SK-N-SH treated with all-trans-retinoic acid at 6 μM for 48 hours (cell line): ENCODE results near the gene TOB2.

ENCODE experiments used
- ATAC-seq: fragments of 200-7000 bp; cut with Tn5 transposase; 3 replicates; pipeline ENCODE4 v1.9.1; 2020; ENCODE audit warnings: mild to moderate bottlenecking, moderate library complexity
- ARNTL ChIP-seq: fragments of 450-650 bp; formaldehyde crosslinking; IDR thresholded peaks from 2 replicates; pipeline ENCODE4 v1.5.0; 2020; ENCODE audit warnings: low read depth, mild to moderate bottlenecking, moderate library complexity, borderline replicate concordance
- BACH2 ChIP-seq: fragments of 250-450 bp; sonication (Bioruptor Pico); IDR thresholded peaks from 2 replicates; pipeline ENCODE4 v1.9.0; 2021; ENCODE audit warnings: mild to moderate bottlenecking, borderline replicate concordance
- ESRRG ChIP-seq: fragments of 250-450 bp; sonication (Bioruptor Pico); IDR thresholded peaks from 2 replicates; pipeline ENCODE4 v1.6.1; 2021; ENCODE audit warnings: mild to moderate bottlenecking
- ISL1 ChIP-seq: fragments of 250-450 bp; sonication (Bioruptor Pico); IDR thresholded peaks from 2 replicates; pipeline ENCODE4 v2.1.2; 2022; ENCODE audit warnings: mild to moderate bottlenecking, moderate library complexity
- OSR1 ChIP-seq: fragments of 250-450 bp; sonication (Bioruptor Pico); IDR thresholded peaks from 2 replicates; pipeline ENCODE4 v1.8.0; 2022; ENCODE audit warnings: moderate library complexity, mild to moderate bottlenecking, inconsistent platforms
- PPARA ChIP-seq: fragments of 250-450 bp; sonication (Bioruptor Pico); IDR thresholded peaks from 2 replicates; pipeline ENCODE4 v1.5.0; 2020; ENCODE audit warnings: mild to moderate bottlenecking, borderline replicate concordance
- RARB ChIP-seq: fragments of 250-450 bp; sonication (Bioruptor Pico); IDR thresholded peaks from 2 replicates; pipeline ENCODE4 v1.8.0; 2021; ENCODE audit warnings: mild to moderate bottlenecking, moderate library complexity
- SNAI2 ChIP-seq: fragments of 250-450 bp; sonication (Bioruptor Pico); IDR thresholded peaks from 2 replicates; pipeline ENCODE4 v1.5.0; 2020; ENCODE audit warnings: mild to moderate bottlenecking, moderate library complexity
- TCF4 ChIP-seq: fragments of 250-450 bp; sonication (Bioruptor Pico); IDR thresholded peaks from 2 replicates; pipeline ENCODE4 v1.8.0; 2021; ENCODE audit warnings: mild to moderate bottlenecking, moderate library complexity, borderline replicate concordance
- TOX ChIP-seq: fragments of 250-450 bp; sonication (Bioruptor Pico); IDR thresholded peaks from 2 replicates; pipeline ENCODE4 v1.8.0; 2021; ENCODE audit warnings: mild to moderate bottlenecking, moderate library complexity, borderline replicate concordance
- ZC3H10 ChIP-seq: fragments of 250-450 bp; sonication (Bioruptor Pico); IDR thresholded peaks from 2 replicates; pipeline ENCODE4 v1.5.1; 2021; ENCODE audit warnings: mild to moderate bottlenecking, moderate library complexity
- ZFP3 ChIP-seq: fragments of 250-450 bp; sonication (Bioruptor Pico); IDR thresholded peaks from 2 replicates; pipeline ENCODE4 v1.5.0; 2020; ENCODE audit warnings: mild to moderate bottlenecking, moderate library complexity
- ZFP30 ChIP-seq: fragments of 450-650 bp; formaldehyde crosslinking; IDR thresholded peaks from 2 replicates; pipeline ENCODE4 v1.5.0; 2022; ENCODE audit warnings: mild to moderate bottlenecking, moderate library complexity
- ZNF565 ChIP-seq: fragments of 450-650 bp; formaldehyde crosslinking; conservative IDR thresholded peaks from 2 replicates; pipeline ENCODE4 v1.5.0; 2020; ENCODE audit warnings: low read depth, mild to moderate bottlenecking, moderate library complexity
- ZNF70 ChIP-seq: fragments of 450-650 bp; formaldehyde crosslinking; IDR thresholded peaks from 2 replicates; pipeline ENCODE4 v1.5.0; 2020; ENCODE audit warnings: mild to moderate bottlenecking, moderate library complexity
- TF ChIP-seq, protein P1 (sequence below): fragments of 250-450 bp; sonication (Bioruptor Pico); IDR thresholded peaks from 2 replicates; pipeline ENCODE4 v1.5.1; 2021; ENCODE audit warnings: mild to moderate bottlenecking, moderate library complexity
- TF ChIP-seq, protein P2 (sequence below): fragments of 250-450 bp; sonication (Bioruptor Pico); IDR thresholded peaks from 2 replicates; pipeline ENCODE4 v1.8.0; 2021; ENCODE audit warnings: low read depth, mild to moderate bottlenecking, moderate library complexity, borderline replicate concordance
- TF ChIP-seq, protein P3 (sequence below): fragments of 250-450 bp; sonication (Bioruptor Pico); IDR thresholded peaks from 2 replicates; pipeline ENCODE4 v1.5.0; 2020; ENCODE audit warnings: mild to moderate bottlenecking, moderate library complexity
- TF ChIP-seq, protein P4 (sequence below): fragments of 250-450 bp; sonication (Bioruptor Pico); IDR thresholded peaks from 2 replicates; pipeline ENCODE4 v1.8.0; 2020; ENCODE audit warnings: mild to moderate bottlenecking, moderate library complexity, borderline replicate concordance
- TF ChIP-seq, protein P5 (sequence below): fragments of 250-450 bp; sonication (Bioruptor Pico); IDR thresholded peaks from 2 replicates; pipeline ENCODE4 v1.5.1; 2020; ENCODE audit warnings: low read depth, mild to moderate bottlenecking, moderate library complexity

The TOB2 gene

DNA sequence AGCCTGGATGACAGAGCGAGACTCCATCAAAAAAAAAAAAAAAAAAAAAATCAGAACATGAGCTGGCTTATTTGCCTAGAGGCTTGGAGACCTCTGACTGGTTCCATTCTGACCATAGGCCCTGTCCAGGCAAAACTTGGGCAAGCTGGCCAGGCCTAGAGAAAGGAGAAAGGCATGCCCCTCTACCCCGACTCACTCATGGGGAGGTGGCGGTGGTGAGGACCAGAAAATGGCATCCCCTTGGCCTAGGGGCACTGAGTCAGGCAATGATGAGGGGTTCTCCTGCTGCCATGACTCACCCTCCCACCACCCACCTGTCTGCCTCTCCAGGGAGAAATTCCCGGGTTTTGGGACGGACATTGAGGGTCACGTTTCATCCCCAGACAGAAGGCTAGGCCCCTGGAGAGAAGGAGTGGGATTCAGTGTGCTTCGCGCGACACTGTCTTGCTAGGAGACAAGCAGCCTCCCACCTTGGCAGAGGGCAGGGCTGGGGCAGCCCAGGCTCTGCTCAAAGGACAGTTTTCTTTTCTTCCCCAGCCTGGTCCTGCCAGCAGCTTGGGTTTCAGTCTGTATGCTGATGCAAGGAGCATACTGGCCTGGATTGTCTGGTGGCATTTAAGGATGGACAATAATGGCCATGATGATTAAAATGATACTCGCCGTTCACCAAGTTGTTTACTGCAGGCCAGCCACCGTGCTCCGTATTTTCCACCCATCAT lies 17.2 kb downstream of the TOB2 start (continued):
- TF ChIP-seq, protein P1, sequence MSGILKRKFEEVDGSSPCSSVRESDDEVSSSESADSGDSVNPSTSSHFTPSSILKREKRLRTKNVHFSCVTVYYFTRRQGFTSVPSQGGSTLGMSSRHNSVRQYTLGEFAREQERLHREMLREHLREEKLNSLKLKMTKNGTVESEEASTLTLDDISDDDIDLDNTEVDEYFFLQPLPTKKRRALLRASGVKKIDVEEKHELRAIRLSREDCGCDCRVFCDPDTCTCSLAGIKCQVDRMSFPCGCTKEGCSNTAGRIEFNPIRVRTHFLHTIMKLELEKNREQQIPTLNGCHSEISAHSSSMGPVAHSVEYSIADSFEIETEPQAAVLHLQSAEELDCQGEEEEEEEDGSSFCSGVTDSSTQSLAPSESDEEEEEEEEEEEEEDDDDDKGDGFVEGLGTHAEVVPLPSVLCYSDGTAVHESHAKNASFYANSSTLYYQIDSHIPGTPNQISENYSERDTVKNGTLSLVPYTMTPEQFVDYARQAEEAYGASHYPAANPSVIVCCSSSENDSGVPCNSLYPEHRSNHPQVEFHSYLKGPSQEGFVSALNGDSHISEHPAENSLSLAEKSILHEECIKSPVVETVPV (CRISPR knock-in tag): no peak
- no peak for TF ChIP-seq ZFP3 (CRISPR knock-in tag)
- no peak for TF ChIP-seq ISL1
- TF ChIP-seq, protein P2, sequence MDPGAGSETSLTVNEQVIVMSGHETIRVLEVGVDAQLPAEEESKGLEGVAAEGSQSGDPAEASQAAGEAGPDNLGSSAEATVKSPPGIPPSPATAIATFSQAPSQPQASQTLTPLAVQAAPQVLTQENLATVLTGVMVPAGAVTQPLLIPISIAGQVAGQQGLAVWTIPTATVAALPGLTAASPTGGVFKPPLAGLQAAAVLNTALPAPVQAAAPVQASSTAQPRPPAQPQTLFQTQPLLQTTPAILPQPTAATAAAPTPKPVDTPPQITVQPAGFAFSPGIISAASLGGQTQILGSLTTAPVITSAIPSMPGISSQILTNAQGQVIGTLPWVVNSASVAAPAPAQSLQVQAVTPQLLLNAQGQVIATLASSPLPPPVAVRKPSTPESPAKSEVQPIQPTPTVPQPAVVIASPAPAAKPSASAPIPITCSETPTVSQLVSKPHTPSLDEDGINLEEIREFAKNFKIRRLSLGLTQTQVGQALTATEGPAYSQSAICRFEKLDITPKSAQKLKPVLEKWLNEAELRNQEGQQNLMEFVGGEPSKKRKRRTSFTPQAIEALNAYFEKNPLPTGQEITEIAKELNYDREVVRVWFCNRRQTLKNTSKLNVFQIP (CRISPR knock-in tag): no peak
- TF ChIP-seq ESRRG (CRISPR knock-in tag): no peak
- TF ChIP-seq SNAI2 (CRISPR knock-in tag): no peak

DNA sequence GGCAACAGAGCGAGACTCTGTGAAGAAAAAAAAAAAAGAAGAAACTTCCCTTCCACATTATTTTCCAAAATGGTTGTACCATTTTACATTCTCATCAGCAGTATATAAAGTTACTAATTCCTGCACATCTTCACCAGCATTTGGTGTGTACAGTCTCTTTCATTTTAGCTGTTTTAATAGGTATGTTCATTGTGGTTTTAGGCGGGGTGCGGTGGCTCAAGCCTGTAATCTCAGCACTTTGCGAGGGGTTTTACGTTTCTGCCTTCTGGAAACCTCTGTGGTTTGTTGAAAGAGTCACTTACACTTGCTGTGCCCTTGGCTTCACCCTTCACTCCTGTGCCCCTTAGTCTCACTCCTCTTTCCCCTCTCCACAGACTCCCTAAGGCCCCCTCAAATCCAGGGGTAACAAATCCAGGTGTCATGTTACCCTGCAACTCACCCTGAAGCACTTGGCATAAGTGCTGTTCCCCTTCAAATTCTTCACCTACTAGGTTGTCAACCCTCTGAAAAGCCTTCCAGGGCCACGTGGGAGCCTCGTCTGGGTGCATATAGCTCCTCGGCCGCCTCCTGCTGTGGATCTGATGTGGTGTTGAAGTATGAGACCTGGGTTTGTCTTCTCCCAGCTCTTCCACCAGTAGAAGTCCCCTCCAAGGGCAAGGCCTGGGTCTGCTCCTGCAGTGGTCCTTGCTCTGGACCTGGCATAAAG lies 20.8 kb downstream of the TOB2 start:
- TF ChIP-seq ARNTL (no peak), ISL1 (no peak), ESRRG (CRISPR knock-in tag) (no peak), PPARA (CRISPR knock-in tag) (no peak), ZNF70 (CRISPR knock-in tag) (no peak), ZC3H10 (no peak), TCF4 (CRISPR knock-in tag) (no peak), ZFP30 (CRISPR knock-in tag) (no peak), SNAI2 (CRISPR knock-in tag) (no peak)
- TF ChIP-seq, protein P3, sequence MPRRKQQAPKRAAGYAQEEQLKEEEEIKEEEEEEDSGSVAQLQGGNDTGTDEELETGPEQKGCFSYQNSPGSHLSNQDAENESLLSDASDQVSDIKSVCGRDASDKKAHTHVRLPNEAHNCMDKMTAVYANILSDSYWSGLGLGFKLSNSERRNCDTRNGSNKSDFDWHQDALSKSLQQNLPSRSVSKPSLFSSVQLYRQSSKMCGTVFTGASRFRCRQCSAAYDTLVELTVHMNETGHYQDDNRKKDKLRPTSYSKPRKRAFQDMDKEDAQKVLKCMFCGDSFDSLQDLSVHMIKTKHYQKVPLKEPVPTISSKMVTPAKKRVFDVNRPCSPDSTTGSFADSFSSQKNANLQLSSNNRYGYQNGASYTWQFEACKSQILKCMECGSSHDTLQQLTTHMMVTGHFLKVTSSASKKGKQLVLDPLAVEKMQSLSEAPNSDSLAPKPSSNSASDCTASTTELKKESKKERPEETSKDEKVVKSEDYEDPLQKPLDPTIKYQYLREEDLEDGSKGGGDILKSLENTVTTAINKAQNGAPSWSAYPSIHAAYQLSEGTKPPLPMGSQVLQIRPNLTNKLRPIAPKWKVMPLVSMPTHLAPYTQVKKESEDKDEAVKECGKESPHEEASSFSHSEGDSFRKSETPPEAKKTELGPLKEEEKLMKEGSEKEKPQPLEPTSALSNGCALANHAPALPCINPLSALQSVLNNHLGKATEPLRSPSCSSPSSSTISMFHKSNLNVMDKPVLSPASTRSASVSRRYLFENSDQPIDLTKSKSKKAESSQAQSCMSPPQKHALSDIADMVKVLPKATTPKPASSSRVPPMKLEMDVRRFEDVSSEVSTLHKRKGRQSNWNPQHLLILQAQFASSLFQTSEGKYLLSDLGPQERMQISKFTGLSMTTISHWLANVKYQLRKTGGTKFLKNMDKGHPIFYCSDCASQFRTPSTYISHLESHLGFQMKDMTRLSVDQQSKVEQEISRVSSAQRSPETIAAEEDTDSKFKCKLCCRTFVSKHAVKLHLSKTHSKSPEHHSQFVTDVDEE (CRISPR knock-in tag): no peak
- TF ChIP-seq, protein P4, sequence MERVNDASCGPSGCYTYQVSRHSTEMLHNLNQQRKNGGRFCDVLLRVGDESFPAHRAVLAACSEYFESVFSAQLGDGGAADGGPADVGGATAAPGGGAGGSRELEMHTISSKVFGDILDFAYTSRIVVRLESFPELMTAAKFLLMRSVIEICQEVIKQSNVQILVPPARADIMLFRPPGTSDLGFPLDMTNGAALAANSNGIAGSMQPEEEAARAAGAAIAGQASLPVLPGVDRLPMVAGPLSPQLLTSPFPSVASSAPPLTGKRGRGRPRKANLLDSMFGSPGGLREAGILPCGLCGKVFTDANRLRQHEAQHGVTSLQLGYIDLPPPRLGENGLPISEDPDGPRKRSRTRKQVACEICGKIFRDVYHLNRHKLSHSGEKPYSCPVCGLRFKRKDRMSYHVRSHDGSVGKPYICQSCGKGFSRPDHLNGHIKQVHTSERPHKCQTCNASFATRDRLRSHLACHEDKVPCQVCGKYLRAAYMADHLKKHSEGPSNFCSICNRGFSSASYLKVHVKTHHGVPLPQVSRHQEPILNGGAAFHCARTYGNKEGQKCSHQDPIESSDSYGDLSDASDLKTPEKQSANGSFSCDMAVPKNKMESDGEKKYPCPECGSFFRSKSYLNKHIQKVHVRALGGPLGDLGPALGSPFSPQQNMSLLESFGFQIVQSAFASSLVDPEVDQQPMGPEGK (CRISPR knock-in tag): no peak
- TF ChIP-seq, all 23 proteins: peak for 0
- no peak for ATAC-seq

DNA sequence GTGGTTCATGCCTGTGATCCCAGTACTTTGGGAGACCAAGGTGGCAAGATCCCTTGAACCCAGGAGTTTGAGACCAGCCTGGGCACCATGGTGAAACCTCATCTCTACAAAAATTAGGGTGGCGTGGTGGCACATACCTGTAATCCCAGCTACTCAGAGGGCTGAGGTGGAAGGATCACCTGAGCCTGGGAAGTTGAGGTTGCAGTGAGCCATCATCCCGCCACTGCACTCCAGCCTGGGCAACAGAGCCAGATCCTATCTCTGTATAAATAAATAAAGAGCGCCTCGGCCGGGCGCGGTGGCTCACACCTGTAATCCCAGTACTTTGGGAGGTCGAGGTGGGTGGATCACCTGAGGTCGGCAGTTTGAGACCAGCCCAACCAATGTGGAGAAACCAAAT lies 27.9 kb downstream of the TOB2 start:
- no peak for ATAC-seq
- TF ChIP-seq TCF4 (CRISPR knock-in tag) (no peak), ESRRG (CRISPR knock-in tag) (no peak), TOX (no peak), ZC3H10 (no peak), PPARA (CRISPR knock-in tag) (no peak), OSR1 (no peak), RARB (CRISPR knock-in tag) (no peak), BACH2 (CRISPR knock-in tag) (no peak), ISL1 (no peak), SNAI2 (CRISPR knock-in tag) (no peak), ARNTL (no peak), ZNF565 (no peak)
- TF ChIP-seq, protein P5, sequence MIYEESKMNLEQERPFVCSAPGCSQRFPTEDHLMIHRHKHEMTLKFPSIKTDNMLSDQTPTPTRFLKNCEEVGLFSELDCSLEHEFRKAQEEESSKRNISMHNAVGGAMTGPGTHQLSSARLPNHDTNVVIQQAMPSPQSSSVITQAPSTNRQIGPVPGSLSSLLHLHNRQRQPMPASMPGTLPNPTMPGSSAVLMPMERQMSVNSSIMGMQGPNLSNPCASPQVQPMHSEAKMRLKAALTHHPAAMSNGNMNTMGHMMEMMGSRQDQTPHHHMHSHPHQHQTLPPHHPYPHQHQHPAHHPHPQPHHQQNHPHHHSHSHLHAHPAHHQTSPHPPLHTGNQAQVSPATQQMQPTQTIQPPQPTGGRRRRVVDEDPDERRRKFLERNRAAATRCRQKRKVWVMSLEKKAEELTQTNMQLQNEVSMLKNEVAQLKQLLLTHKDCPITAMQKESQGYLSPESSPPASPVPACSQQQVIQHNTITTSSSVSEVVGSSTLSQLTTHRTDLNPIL (CRISPR knock-in tag): no peak
- TF ChIP-seq, protein P3 (CRISPR knock-in tag): no peak
- TF ChIP-seq, protein P2 (CRISPR knock-in tag): no peak
